DND-41 (cell line): ENCODE results near the gene MAGEB4.

Experiments used
- ATAC-seq: fragments of 200-7000 bp; cut with Tn5 transposase; 3 replicates; pipeline ENCODE4 v1.9.1; 2021; ENCODE audit warnings: low read depth; ENCODE audit not compliant: insufficient read depth
- DNase-seq: peaks from one replicate; pipeline ENCODE4 v3.0.0-alpha.2; 2020
- H2AFZ ChIP-seq: 2 replicates; pipeline ENCODE4 v1.6.0; 2012; ENCODE audit warnings: low read depth, low read length
- H3K27ac ChIP-seq: 2 replicates; pipeline ENCODE4 v1.5.1; 2012; ENCODE audit warnings: low read length, inconsistent platforms
- H3K27me3 ChIP-seq: fragments of 200-600 bp; sonication (generic); 2 replicates; pipeline ENCODE4 v1.6.0; 2012; ENCODE audit warnings: low read length, mild to moderate bottlenecking, inconsistent platforms; ENCODE audit not compliant: insufficient read depth, poor library complexity
- H3K36me3 ChIP-seq: 2 replicates; pipeline ENCODE4 v1.5.1; 2012; ENCODE audit warnings: low read length, inconsistent platforms; ENCODE audit not compliant: insufficient read depth
- H3K4me1 ChIP-seq: 2 replicates; pipeline ENCODE4 v1.5.1; 2012; ENCODE audit warnings: mild to moderate bottlenecking, low read length; ENCODE audit not compliant: insufficient read depth
- H3K4me2 ChIP-seq: 2 replicates; pipeline ENCODE4 v1.6.0; 2012; ENCODE audit warnings: mild to moderate bottlenecking, moderate library complexity, low read length, inconsistent platforms; ENCODE audit not compliant: insufficient read depth
- H3K4me3 ChIP-seq, 2 experiments: fragments of 200-600 bp in 1 of 2; shearing (Covaris generic) in 1 of 2; 2 replicates each; pipeline ENCODE4 v1.5.1; 2012 to 2016; ENCODE audit warnings: inconsistent platforms in 2 of 2, low read length in 2 of 2, mild to moderate bottlenecking in 2 of 2, low read depth in 1 of 2, moderate library complexity in 1 of 2
- H3K79me2 ChIP-seq: 2 replicates; pipeline ENCODE4 v1.6.0; 2012; ENCODE audit warnings: low read length, inconsistent platforms; ENCODE audit not compliant: insufficient read depth
- H3K9ac ChIP-seq: 2 replicates; pipeline ENCODE4 v1.6.0; 2012; ENCODE audit warnings: low read depth, mild to moderate bottlenecking, inconsistent platforms, low read length, moderate library complexity
- H3K9me3 ChIP-seq: 2 replicates; pipeline ENCODE4 v1.5.1; 2012; ENCODE audit warnings: low read length, moderate library complexity, mild to moderate bottlenecking, inconsistent platforms; ENCODE audit not compliant: insufficient read depth, severe bottlenecking
- H4K20me1 ChIP-seq: 2 replicates; pipeline ENCODE4 v1.6.0; 2012; ENCODE audit warnings: low read length; ENCODE audit not compliant: insufficient read depth
- CTCF ChIP-seq: IDR thresholded peaks from 2 replicates; pipeline ENCODE4 v1.5.1; 2012; ENCODE audit warnings: borderline replicate concordance, low read length, moderate library complexity, mild to moderate bottlenecking; ENCODE audit not compliant: poor library complexity, severe bottlenecking; ENCODE audit errors: extremely low read depth
- EZH2 ChIP-seq: IDR thresholded peaks from 3 replicates; pipeline ENCODE4 v1.6.1; 2012; ENCODE audit warnings: borderline replicate concordance, low read depth, mild to moderate bottlenecking, moderate library complexity, low read length, inconsistent platforms; ENCODE audit not compliant: severe bottlenecking

Gene MAGEB4

GRCh38 chrX:30215357-30215843 lies 26.4 kb upstream of the MAGEB4 start, which contains the start of gene MAGEB2:
Gene MAGEB2 (plus strand): TSS chrX:30215563. CDS start chrX:30218581, 3,018 bp downstream.
- Histone ChIP-seq H4K20me1 (no peaks in the 10 kb centered on the region), H3K4me3 (no peak within 1 kb of the TSS), H3K4me1 (no peaks in the 10 kb centered on the region), H3K36me3 (no peaks in the 10 kb centered on the region), H3K9ac (no peak within 1 kb of the TSS), H3K27me3 (no peaks in the 10 kb centered on the region), H3K4me2 (no peak within 1 kb of the TSS), H3K9me3 (no peaks in the 10 kb centered on the region), H3K27ac (no peak within 1 kb of the TSS), H2AFZ (no peak within 1 kb of the TSS), H3K79me2 (no peaks in the 10 kb centered on the region)
- ATAC-seq (no peak), DNase-seq (no peak)
- TF ChIP-seq EZH2 (no peak), CTCF (no peak)

- Histone ChIP-seq H3K9me3 (no peaks in the 10 kb centered on the region), H2AFZ (no peak overlapping the region), H3K27me3 (no peaks in the 10 kb centered on the region), H3K79me2 (no peaks in the 10 kb centered on the region), H3K4me1 (no peaks in the 10 kb centered on the region), H3K27ac (no peak overlapping the region), H4K20me1 (no peaks in the 10 kb centered on the region), H3K9ac (no peak overlapping the region), H3K4me3 (no peak overlapping the region), H3K4me2 (no peak overlapping the region), H3K36me3 (no peaks in the 10 kb centered on the region)
- no peak for TF ChIP-seq CTCF
- no peak for TF ChIP-seq EZH2
- ATAC-seq = no peak
- DNase-seq = no peak
These were observed 24.3 kb upstream of the MAGEB4 start for GRCh38 chrX:30217465-30217864.

GRCh38 chrX:30219372-30219771 lies 22.4 kb upstream of the MAGEB4 start:
- no peaks in the 10 kb centered on the region for H4K20me1 ChIP-seq
- H3K4me1 ChIP-seq = no peaks in the 10 kb centered on the region
- no peak overlapping the region for H3K27ac ChIP-seq
- H3K27me3 ChIP-seq = no peaks in the 10 kb centered on the region
- no peak overlapping the region for H2AFZ ChIP-seq
- H3K79me2 ChIP-seq = no peaks in the 10 kb centered on the region
- no peak for TF ChIP-seq EZH2
- no peak for TF ChIP-seq CTCF
- DNase-seq (no peak), ATAC-seq (no peak)
- H3K4me2 ChIP-seq = no peak overlapping the region
- no peaks in the 10 kb centered on the region for H3K9me3 ChIP-seq
- H3K4me3 ChIP-seq = no peak overlapping the region
- H3K9ac ChIP-seq = no peak overlapping the region
- H3K36me3 ChIP-seq = no peaks in the 10 kb centered on the region

- H3K4me1 ChIP-seq = no peaks in the 10 kb centered on the region
- no peak overlapping the region for H3K4me3 ChIP-seq
- H3K9me3 ChIP-seq = no peaks in the 10 kb centered on the region
These were observed 21.1 kb upstream of the MAGEB4 start for GRCh38 chrX:30220661-30221060.

More at GRCh38 chrX:30220661-30221060, 21.1 kb upstream of the MAGEB4 start:
- DNase-seq (no peak), ATAC-seq (no peak)
- H3K4me2 ChIP-seq = no peak overlapping the region
- TF ChIP-seq CTCF = no peak
- H3K36me3 ChIP-seq = no peaks in the 10 kb centered on the region
- H3K27ac ChIP-seq = no peak overlapping the region
- H3K9ac ChIP-seq = no peak overlapping the region
- H4K20me1 ChIP-seq = no peaks in the 10 kb centered on the region
- no peaks in the 10 kb centered on the region for H3K27me3 ChIP-seq
- H2AFZ ChIP-seq = no peak overlapping the region
- H3K79me2 ChIP-seq = no peaks in the 10 kb centered on the region
